OCI-LY3 (cell line): ENCODE measurements around the gene QSOX2.

Experiments
- H2AFZ ChIP-seq: fragments of 200-600, 300-600 bp; shearing (Covaris generic); 2 replicates; pipeline ENCODE4 v1.6.0; 2014; ENCODE audit warnings: antibody characterized with exemption, low read depth, low read length
- H3K27ac ChIP-seq: fragments of 200-600, 300-600 bp; sonication (generic); 2 replicates; pipeline ENCODE4 v1.5.1; 2014; ENCODE audit warnings: mild to moderate bottlenecking, low read length, moderate library complexity, mixed read lengths
- H3K27me3 ChIP-seq: fragments of 200-600, 300-600 bp; sonication (generic); 2 replicates; pipeline ENCODE4 v1.6.1; 2014; ENCODE audit warnings: low read depth, low read length, mixed read lengths
- H3K36me3 ChIP-seq: fragments of 200-600, 300-600 bp; sonication (generic); replicated peaks from 2 replicates; pipeline ENCODE3; 2014; ENCODE audit warnings: low read depth, low read length, mixed read lengths
- H3K4me1 ChIP-seq: fragments of 300-600, 200-600 bp; sonication (generic); 2 replicates; pipeline ENCODE4 v1.6.1; 2014; ENCODE audit warnings: low read length, mixed read lengths
- H3K4me2 ChIP-seq: fragments of 200-600, 300-600 bp; sonication (generic); 2 replicates; pipeline ENCODE4 v1.6.1; 2014; ENCODE audit warnings: low read length, mixed read lengths
- H3K4me3 ChIP-seq: fragments of 300-600, 200-600 bp; sonication (generic); 2 replicates; pipeline ENCODE4 v1.5.1; 2014; ENCODE audit warnings: antibody characterized with exemption, mild to moderate bottlenecking, low read length, moderate library complexity
- H3K79me2 ChIP-seq: fragments of 300-600, 200-600 bp; shearing (Covaris generic); 2 replicates; pipeline ENCODE4 v1.6.1; 2014; ENCODE audit warnings: mild to moderate bottlenecking, low read length, mixed read lengths
- H3K9ac ChIP-seq: fragments of 300-600, 200-600 bp; shearing (Covaris generic); 2 replicates; pipeline ENCODE4 v1.6.0; 2014; ENCODE audit warnings: mild to moderate bottlenecking, low read length, moderate library complexity
- H3K9me3 ChIP-seq: fragments of 200-600, 300-600 bp; shearing (Covaris generic); 2 replicates; pipeline ENCODE4 v1.6.1; 2014; ENCODE audit warnings: low read length, mixed read lengths; ENCODE audit not compliant: insufficient read depth
- H4K20me1 ChIP-seq: fragments of 200-600, 300-600 bp; sonication (generic); 2 replicates; pipeline ENCODE4 v1.6.1; 2016; ENCODE audit warnings: low read length, mixed read lengths; ENCODE audit not compliant: insufficient read depth
- CTCF ChIP-seq: fragments of 200-600, 300-600 bp; sonication (generic); IDR thresholded peaks from 2 replicates; pipeline ENCODE4 v1.5.1; 2014; ENCODE audit warnings: antibody characterized with exemption, low read length, low read depth
- EZH2phosphoT487 ChIP-seq: fragments of 200-600 bp; shearing (Covaris generic); IDR thresholded peaks from 2 replicates; pipeline ENCODE4 v1.6.1; 2018; ENCODE audit warnings: antibody characterized with exemption, mixed run types, low read depth

The QSOX2 gene

GRCh38 chr9:136178773-136179075 is 66.9 kb downstream of the QSOX2 start:
- H2AFZ ChIP-seq, result no peak overlapping the region

GRCh38 chr9:136178061-136178772 is 67.4 kb downstream of the QSOX2 start:
- H3K9me3 ChIP-seq, result no peaks in the 10 kb centered on the region
- H2AFZ ChIP-seq, result no peak overlapping the region
- H3K4me3 ChIP-seq, result no peak overlapping the region
- H3K79me2 ChIP-seq, result no peaks in the 10 kb centered on the region
- no peak for TF ChIP-seq EZH2phosphoT487
- TF ChIP-seq CTCF, result no peak
- no peaks in the 10 kb centered on the region for H4K20me1 ChIP-seq
- H3K4me1 ChIP-seq, result no peaks in the 10 kb centered on the region
- no peak overlapping the region for H3K27ac ChIP-seq
- H3K36me3 ChIP-seq, result no peaks in the 10 kb centered on the region
- H3K9ac ChIP-seq, result no peak overlapping the region
- no peak overlapping the region for H3K4me2 ChIP-seq
- no peaks in the 10 kb centered on the region for H3K27me3 ChIP-seq

More at GRCh38 chr9:136178773-136179075, 66.9 kb downstream of the QSOX2 start:
- H4K20me1 ChIP-seq, result no peaks in the 10 kb centered on the region
- H3K4me1 ChIP-seq, result no peaks in the 10 kb centered on the region
- TF ChIP-seq CTCF (no peak), EZH2phosphoT487 (no peak)
- H3K4me2 ChIP-seq, result no peak overlapping the region
- H3K4me3 ChIP-seq, result no peak overlapping the region
- no peaks in the 10 kb centered on the region for H3K27me3 ChIP-seq
- no peaks in the 10 kb centered on the region for H3K79me2 ChIP-seq
- H3K27ac ChIP-seq, result no peak overlapping the region
- no peaks in the 10 kb centered on the region for H3K36me3 ChIP-seq
- no peak overlapping the region for H3K9ac ChIP-seq
- no peaks in the 10 kb centered on the region for H3K9me3 ChIP-seq

DNA sequence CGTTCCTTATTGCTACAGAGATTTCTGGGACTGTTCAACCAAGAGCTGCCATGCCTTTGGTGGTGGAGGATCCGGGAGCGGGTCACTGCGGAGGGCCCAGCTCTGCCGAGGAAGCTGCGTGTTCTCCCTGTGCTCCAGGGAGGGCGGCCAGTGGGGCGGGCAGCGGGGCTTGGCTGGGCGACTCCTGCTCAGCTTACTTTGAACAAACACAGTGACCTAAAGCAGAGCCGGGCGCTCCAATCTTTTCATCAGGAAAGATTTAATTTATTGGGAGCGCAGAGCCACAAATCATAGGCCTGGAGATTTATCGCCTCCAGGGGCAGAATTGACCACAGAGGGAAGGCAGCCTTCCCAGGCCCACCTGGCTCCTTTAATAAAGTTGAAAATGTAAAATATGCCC is 68.4 kb downstream of the QSOX2 start:
- Histone ChIP-seq H3K4me3 (no peak overlapping the region), H4K20me1 (no peaks in the 10 kb centered on the region), H3K27ac (no peak overlapping the region), H3K36me3 (no peaks in the 10 kb centered on the region), H2AFZ (no peak overlapping the region), H3K79me2 (no peaks in the 10 kb centered on the region), H3K9ac (no peak overlapping the region), H3K4me2 (no peak overlapping the region), H3K27me3 (no peaks in the 10 kb centered on the region), H3K9me3 (no peaks in the 10 kb centered on the region), H3K4me1 (no peaks in the 10 kb centered on the region)
- TF ChIP-seq CTCF (no peak), EZH2phosphoT487 (no peak)

DNA sequence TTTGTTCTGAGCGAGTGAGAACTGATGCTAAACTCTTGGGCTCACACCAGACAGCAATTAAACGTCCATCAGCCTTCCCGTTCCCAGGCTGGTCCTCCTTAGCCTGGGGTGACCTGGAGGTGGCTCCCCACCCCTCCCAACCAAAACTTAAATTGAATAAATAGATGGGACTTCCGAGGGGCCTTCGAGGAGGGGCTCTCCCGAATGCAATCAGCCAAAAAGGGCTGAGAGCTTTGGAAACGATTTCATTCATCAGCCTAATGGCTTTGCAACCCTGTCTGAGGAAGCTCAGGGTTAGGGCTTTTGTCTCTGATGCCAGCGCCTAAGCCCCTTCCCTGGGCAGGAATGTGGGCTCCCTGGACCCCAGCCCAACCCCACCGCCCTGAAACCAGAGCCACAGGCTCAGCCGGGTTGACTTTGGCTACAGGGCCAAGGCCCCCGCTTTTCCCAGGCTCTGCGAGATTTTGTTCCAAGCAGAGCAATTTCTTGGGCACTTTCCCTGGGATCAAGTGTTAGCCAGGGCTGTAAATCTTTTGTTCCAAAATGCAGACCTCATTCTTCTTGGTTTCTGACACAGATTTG is 69.9 kb downstream of the QSOX2 start:
- H4K20me1 ChIP-seq, result no peaks in the 10 kb centered on the region
- H3K9ac ChIP-seq, result no peak overlapping the region
- H3K4me2 ChIP-seq, result no peak overlapping the region
- H3K36me3 ChIP-seq, result no peaks in the 10 kb centered on the region
- peaks cover 12% of the 10 kb centered on the region; the same call in 1 of the 2 replicates for H3K4me1 ChIP-seq
- no peak overlapping the region for H3K4me3 ChIP-seq
- no peaks in the 10 kb centered on the region for H3K79me2 ChIP-seq
- TF ChIP-seq EZH2phosphoT487 (no peak), CTCF (no peak)
- H2AFZ ChIP-seq, result no peak overlapping the region
- no peaks in the 10 kb centered on the region for H3K9me3 ChIP-seq
- no peaks in the 10 kb centered on the region for H3K27me3 ChIP-seq
- no peak overlapping the region for H3K27ac ChIP-seq
